HepG2 (cell line): Measurements from ENCODE around the gene MAPK8. TPM values are rescaled to one million over a fixed set of nuclear protein-coding genes. Genes with fewer than 3 reads are reported as not detected.
A peak's percentile ranks its signal among the peaks of the same experiment; 100 is the strongest.

Source experiments
- AGO2 ChIP-seq: fragments of 200-400 bp; formaldehyde crosslinking; optimal IDR thresholded peaks from 2 replicates; pipeline ENCODE3; 2017; ENCODE audit warnings: mild to moderate bottlenecking, low read depth, low read length, moderate library complexity
- FOXA1 ChIP-seq, 2 experiments: fragments of 450-650 bp in 1 of 2; sonication (generic) in 1 of 2; formaldehyde crosslinking in 1 of 2; IDR thresholded peaks; 2 replicates each; pipeline versions ENCODE4 v1.4.0 to v1.6.1; 2016 to 2020; ENCODE audit warnings: missing genetic modification reagents in 1 of 2
- FOXA3 ChIP-seq: IDR thresholded peaks from 2 replicates; pipeline ENCODE4 v1.6.1; 2016; ENCODE audit warnings: missing genetic modification reagents, missing compliant biosample characterization
- GABPB1 ChIP-seq: IDR thresholded peaks from 2 replicates; pipeline ENCODE4 v1.6.1; 2016; ENCODE audit warnings: mild to moderate bottlenecking, missing genetic modification reagents, moderate library complexity, missing compliant biosample characterization
- HMG20B ChIP-seq: conservative IDR thresholded peaks from 2 replicates; pipeline ENCODE4 v1.6.1; 2016; ENCODE audit warnings: missing genetic modification reagents, missing compliant biosample characterization
- MED1 ChIP-seq: sonication (generic); formaldehyde crosslinking; IDR thresholded peaks from 2 replicates; pipeline ENCODE4 v1.4.0; 2020; ENCODE audit warnings: missing genetic modification reagents
- MTA3 ChIP-seq: sonication (generic); formaldehyde crosslinking; IDR thresholded peaks from 2 replicates; pipeline ENCODE4 v1.4.0; 2020; ENCODE audit warnings: missing genetic modification reagents
- ONECUT2 ChIP-seq: sonication (generic); formaldehyde crosslinking; IDR thresholded peaks from 2 replicates; pipeline ENCODE4 v1.4.0; 2020; ENCODE audit warnings: missing genetic modification reagents
- RBM22 ChIP-seq: fragments of 200-400 bp; formaldehyde crosslinking; optimal IDR thresholded peaks from 2 replicates; pipeline ENCODE3; 2017; ENCODE audit warnings: mild to moderate bottlenecking, low read length, moderate library complexity
- REXO4 ChIP-seq: sonication (generic); formaldehyde crosslinking; IDR thresholded peaks from 2 replicates; pipeline ENCODE4 v1.8.0; 2022; ENCODE audit warnings: missing genetic modification reagents, mild to moderate bottlenecking, borderline replicate concordance
- SNAI1 ChIP-seq: sonication (generic); formaldehyde crosslinking; IDR thresholded peaks from 2 replicates; pipeline ENCODE4 v1.5.0; 2020; ENCODE audit warnings: mild to moderate bottlenecking, missing genetic modification reagents, borderline replicate concordance
- TCF7 ChIP-seq: sonication (generic); IDR thresholded peaks from 2 replicates; pipeline ENCODE4 v1.6.1; 2016; ENCODE audit warnings: antibody characterized with exemption, low read depth
- TP53 ChIP-seq: sonication (generic); formaldehyde crosslinking; conservative IDR thresholded peaks from 2 replicates; pipeline ENCODE4 v1.4.0; 2020; ENCODE audit warnings: missing genetic modification reagents
- ZBTB7B ChIP-seq: sonication (generic); formaldehyde crosslinking; IDR thresholded peaks from 2 replicates; pipeline ENCODE4 v1.4.0; 2020; ENCODE audit warnings: missing genetic modification reagents
- ZFP1 ChIP-seq: IDR thresholded peaks from 2 replicates; pipeline ENCODE4 v1.6.1; 2016
- ZNF10 ChIP-seq: sonication (generic); formaldehyde crosslinking; IDR thresholded peaks from 2 replicates; pipeline ENCODE4 v1.4.0; 2020; ENCODE audit warnings: mild to moderate bottlenecking, low read depth, missing genetic modification reagents, borderline replicate concordance
- ZNF264 ChIP-seq: sonication (generic); formaldehyde crosslinking; IDR thresholded peaks from 2 replicates; pipeline ENCODE4 v1.4.0; 2020; ENCODE audit warnings: missing genetic modification reagents
- ZNF446 ChIP-seq: sonication (generic); formaldehyde crosslinking; IDR thresholded peaks from 2 replicates; pipeline ENCODE4 v1.5.0; 2020; ENCODE audit warnings: mild to moderate bottlenecking, missing genetic modification reagents
- polyA plus RNA-seq, 8 experiments: library from polyadenylated mRNA; depleted of rRNA in 3 of 8; stranded (reverse) in 7 of 8; unstranded in 1 of 8; fragments of >200 nt; fragmentation: Illumina TruSeq in 4 of 8; extraction: Trizol in 4 of 8; gene quantifications; 2 replicates each; pipeline versions ENCODE4 v1.2.1 to v1.2.3, GENCODE V29; 2011 to 2016; ENCODE audit warnings: low read depth in 4 of 8, missing spikeins in 1 of 8, mixed read lengths in 1 of 8; ENCODE audit not compliant: insufficient read depth in 1 of 8
- total RNA-seq, 5 experiments: library from RNA; depleted of rRNA; stranded (reverse); fragments of >200 nt; fragmentation: Illumina TruSeq; extraction: Trizol; gene quantifications; 2 replicates each; pipeline ENCODE4 v1.2.3, GENCODE V29; 2016; ENCODE audit warnings: low read depth in 1 of 5
- TF ChIP-seq, protein P1 (sequence below): IDR thresholded peaks from 2 replicates; pipeline ENCODE4 v1.6.1; 2016; ENCODE audit warnings: low read depth
- TF ChIP-seq, protein P2 (sequence below): sonication (generic); formaldehyde crosslinking; IDR thresholded peaks from 2 replicates; pipeline ENCODE4 v1.4.0; 2020; ENCODE audit warnings: low read depth, mild to moderate bottlenecking, missing genetic modification reagents
- TF ChIP-seq, protein P3 (sequence below), 2 experiments: IDR thresholded peaks; 2 replicates each; pipeline ENCODE4 v1.6.1; 2011 to 2012; ENCODE audit warnings: low read length in 2 of 2, borderline replicate concordance in 1 of 2, low read depth in 1 of 2, mild to moderate bottlenecking in 1 of 2, moderate library complexity in 1 of 2

MAPK8 gene
- total and polyA plus RNA-seq, 2 of the 13 experiments (the other 11 are each of a cell fraction or from before 2014, with no cell fraction given) = 41.6 to 47.3 TPM

DNA sequence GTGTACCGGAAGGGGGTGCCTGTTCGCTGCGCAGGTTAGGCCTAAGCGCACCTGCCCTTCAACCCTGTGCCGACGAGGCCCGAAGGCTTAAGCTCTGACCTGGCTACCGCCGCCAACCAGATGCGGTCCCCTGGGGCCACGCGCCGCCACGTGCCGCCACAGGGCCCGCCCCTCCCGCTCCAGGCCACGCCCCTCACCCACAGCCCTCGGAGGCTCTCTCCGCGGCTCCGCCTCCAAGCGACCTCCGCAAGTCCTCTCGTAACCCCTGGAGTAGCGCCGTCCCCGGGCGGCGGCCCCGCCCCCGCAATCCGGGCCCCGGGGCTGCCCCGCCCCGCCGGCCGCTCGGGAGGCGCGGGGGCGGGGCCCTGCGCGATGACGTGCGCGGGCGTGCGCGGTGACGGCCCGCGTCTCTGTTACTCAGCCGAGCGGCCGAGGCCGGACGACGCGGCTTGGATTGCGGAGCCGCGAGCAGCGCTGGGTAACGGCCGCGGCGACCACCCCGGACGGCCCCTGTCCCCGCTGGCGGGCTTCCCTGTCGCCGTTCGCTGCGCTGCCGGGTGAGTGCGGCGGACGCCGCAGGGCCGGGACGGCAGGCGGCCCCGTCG lies at the start of gene MAPK8 (continued):
- TF ChIP-seq, protein P1, sequence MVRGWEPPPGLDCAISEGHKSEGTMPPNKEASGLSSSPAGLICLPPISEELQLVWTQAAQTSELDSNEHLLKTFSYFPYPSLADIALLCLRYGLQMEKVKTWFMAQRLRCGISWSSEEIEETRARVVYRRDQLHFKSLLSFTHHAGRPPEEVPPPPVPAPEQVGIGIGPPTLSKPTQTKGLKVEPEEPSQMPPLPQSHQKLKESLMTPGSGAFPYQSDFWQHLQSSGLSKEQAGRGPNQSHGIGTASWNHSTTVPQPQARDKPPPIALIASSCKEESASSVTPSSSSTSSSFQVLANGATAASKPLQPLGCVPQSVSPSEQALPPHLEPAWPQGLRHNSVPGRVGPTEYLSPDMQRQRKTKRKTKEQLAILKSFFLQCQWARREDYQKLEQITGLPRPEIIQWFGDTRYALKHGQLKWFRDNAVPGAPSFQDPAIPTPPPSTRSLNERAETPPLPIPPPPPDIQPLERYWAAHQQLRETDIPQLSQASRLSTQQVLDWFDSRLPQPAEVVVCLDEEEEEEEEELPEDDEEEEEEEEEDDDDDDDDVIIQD (CRISPR knock-in tag) = no peak
- no peak for TF ChIP-seq FOXA1 (IDR thresholded peaks at IDR 0.05)
- no peak for TF ChIP-seq FOXA1 (CRISPR knock-in tag; IDR thresholded peaks at IDR 0.05)
- 0 out of 2 replicates have a peak, but pooled peaks have one; percentile 37 for TF ChIP-seq ZBTB7B
- TF ChIP-seq, protein P2, sequence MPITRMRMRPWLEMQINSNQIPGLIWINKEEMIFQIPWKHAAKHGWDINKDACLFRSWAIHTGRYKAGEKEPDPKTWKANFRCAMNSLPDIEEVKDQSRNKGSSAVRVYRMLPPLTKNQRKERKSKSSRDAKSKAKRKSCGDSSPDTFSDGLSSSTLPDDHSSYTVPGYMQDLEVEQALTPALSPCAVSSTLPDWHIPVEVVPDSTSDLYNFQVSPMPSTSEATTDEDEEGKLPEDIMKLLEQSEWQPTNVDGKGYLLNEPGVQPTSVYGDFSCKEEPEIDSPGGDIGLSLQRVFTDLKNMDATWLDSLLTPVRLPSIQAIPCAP = peak; percentile 66; the same call in 1 of the 2 replicates
- TF ChIP-seq, protein P3, sequence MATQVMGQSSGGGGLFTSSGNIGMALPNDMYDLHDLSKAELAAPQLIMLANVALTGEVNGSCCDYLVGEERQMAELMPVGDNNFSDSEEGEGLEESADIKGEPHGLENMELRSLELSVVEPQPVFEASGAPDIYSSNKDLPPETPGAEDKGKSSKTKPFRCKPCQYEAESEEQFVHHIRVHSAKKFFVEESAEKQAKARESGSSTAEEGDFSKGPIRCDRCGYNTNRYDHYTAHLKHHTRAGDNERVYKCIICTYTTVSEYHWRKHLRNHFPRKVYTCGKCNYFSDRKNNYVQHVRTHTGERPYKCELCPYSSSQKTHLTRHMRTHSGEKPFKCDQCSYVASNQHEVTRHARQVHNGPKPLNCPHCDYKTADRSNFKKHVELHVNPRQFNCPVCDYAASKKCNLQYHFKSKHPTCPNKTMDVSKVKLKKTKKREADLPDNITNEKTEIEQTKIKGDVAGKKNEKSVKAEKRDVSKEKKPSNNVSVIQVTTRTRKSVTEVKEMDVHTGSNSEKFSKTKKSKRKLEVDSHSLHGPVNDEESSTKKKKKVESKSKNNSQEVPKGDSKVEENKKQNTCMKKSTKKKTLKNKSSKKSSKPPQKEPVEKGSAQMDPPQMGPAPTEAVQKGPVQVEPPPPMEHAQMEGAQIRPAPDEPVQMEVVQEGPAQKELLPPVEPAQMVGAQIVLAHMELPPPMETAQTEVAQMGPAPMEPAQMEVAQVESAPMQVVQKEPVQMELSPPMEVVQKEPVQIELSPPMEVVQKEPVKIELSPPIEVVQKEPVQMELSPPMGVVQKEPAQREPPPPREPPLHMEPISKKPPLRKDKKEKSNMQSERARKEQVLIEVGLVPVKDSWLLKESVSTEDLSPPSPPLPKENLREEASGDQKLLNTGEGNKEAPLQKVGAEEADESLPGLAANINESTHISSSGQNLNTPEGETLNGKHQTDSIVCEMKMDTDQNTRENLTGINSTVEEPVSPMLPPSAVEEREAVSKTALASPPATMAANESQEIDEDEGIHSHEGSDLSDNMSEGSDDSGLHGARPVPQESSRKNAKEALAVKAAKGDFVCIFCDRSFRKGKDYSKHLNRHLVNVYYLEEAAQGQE (IDR thresholded peaks at IDR 0.05; ENCODE audit: borderline replicate concordance in 1 of 2, low read depth in 1 of 2, low read length in 2 of 2) = 0 out of 4 replicates have a peak, but pooled peaks of 1 of the 2 experiments have one; percentile 18
- peak; percentile 73; the same call in 1 of the 2 replicates for TF ChIP-seq ZNF446 (CRISPR knock-in tag)
- peak; percentile 64 for TF ChIP-seq MED1 (CRISPR knock-in tag)
- TF ChIP-seq AGO2 = no peak
- TF ChIP-seq ZFP1 = no peak
- TF ChIP-seq RBM22 = no peak
- 0 out of 2 replicates have a peak, but pooled peaks have one; percentile 20 for TF ChIP-seq FOXA3 (CRISPR knock-in tag)
- TF ChIP-seq ZNF264 (CRISPR knock-in tag) = peak; percentile 68
- no peak; the same call in 1 of the 2 replicates for TF ChIP-seq HMG20B (CRISPR knock-in tag)
- TF ChIP-seq ZNF10 (CRISPR knock-in tag) = no peak
- peak; percentile 80 for TF ChIP-seq GABPB1 (CRISPR knock-in tag)
- no peak for TF ChIP-seq MTA3 (CRISPR knock-in tag)
- no peak for TF ChIP-seq ONECUT2
- peak; percentile 82; the same call in 1 of the 2 replicates for TF ChIP-seq SNAI1 (CRISPR knock-in tag)
- peak; percentile 27; the same call in 1 of the 2 replicates for TF ChIP-seq TP53 (CRISPR knock-in tag)
- TF ChIP-seq TCF7 = no peak
- TF ChIP-seq REXO4 (CRISPR knock-in tag) = no peak
